H9 (cell line): ENCODE measurements around the gene DENND11. TPM values are rescaled to one million over a fixed set of nuclear protein-coding genes. Genes with fewer than 3 reads are reported as not detected.

ENCODE experiments used
- DNase-seq: peaks from one replicate; pipeline ENCODE4 v3.0.0-alpha.2; 2017
- H2AFZ ChIP-seq: one replicate; pipeline ENCODE4 v1.6.1; 2013; ENCODE audit warnings: mild to moderate bottlenecking, low read length, control low read depth, moderate library complexity
- H2AK5ac ChIP-seq: 2 replicates; pipeline ENCODE4 v1.6.1; 2013; ENCODE audit warnings: low read length, control low read depth, mixed read lengths; ENCODE audit not compliant: insufficient read length
- H2BK120ac ChIP-seq: one replicate; pipeline ENCODE4 v1.6.1; 2013; ENCODE audit warnings: low read depth, mild to moderate bottlenecking, low read length, control low read depth, inconsistent platforms; ENCODE audit not compliant: poor library complexity, severe bottlenecking
- H2BK12ac ChIP-seq: 2 replicates; pipeline ENCODE4 v1.6.1; 2013; ENCODE audit warnings: low read length, control low read depth, mixed read lengths, low read depth; ENCODE audit not compliant: insufficient read length
- H2BK15ac ChIP-seq: 2 replicates; pipeline ENCODE4 v1.6.1; 2013; ENCODE audit warnings: low read depth, low read length, control low read depth
- H2BK20ac ChIP-seq: one replicate; pipeline ENCODE4 v1.6.1; 2013; ENCODE audit warnings: low read depth, mild to moderate bottlenecking, low read length, control low read depth, inconsistent platforms; ENCODE audit not compliant: poor library complexity, severe bottlenecking
- H2BK5ac ChIP-seq: 2 replicates; pipeline ENCODE4 v1.6.1; 2013; ENCODE audit warnings: low read length, control low read depth, mixed read lengths; ENCODE audit not compliant: insufficient read length
- H3K14ac ChIP-seq: 2 replicates; pipeline ENCODE4 v1.6.1; 2013; ENCODE audit warnings: low read length, control low read depth; ENCODE audit not compliant: insufficient read depth
- H3K18ac ChIP-seq: 2 replicates; pipeline ENCODE4 v1.6.1; 2013; ENCODE audit warnings: low read depth, mild to moderate bottlenecking, mixed read lengths, low read length, control low read depth; ENCODE audit not compliant: insufficient read length
- H3K23ac ChIP-seq: 2 replicates; pipeline ENCODE4 v1.6.1; 2013; ENCODE audit warnings: low read length, control low read depth, mixed read lengths, low read depth; ENCODE audit not compliant: insufficient read length
- H3K23me2 ChIP-seq: 2 replicates; pipeline ENCODE4 v1.6.1; 2013; ENCODE audit warnings: low read depth, mild to moderate bottlenecking, mixed read lengths, low read length, control low read depth; ENCODE audit not compliant: insufficient read length, poor library complexity, severe bottlenecking
- H3K27ac ChIP-seq: 2 replicates; pipeline ENCODE4 v1.5.1; 2013; ENCODE audit warnings: low read length, control low read depth, mixed read lengths, low read depth; ENCODE audit not compliant: insufficient read length
- H3K27me3 ChIP-seq: 2 replicates; pipeline ENCODE4 v1.6.1; 2013; ENCODE audit warnings: low read length, control low read depth, inconsistent platforms; ENCODE audit not compliant: insufficient read depth
- H3K4ac ChIP-seq: 2 replicates; pipeline ENCODE4 v1.6.1; 2013; ENCODE audit warnings: low read depth, mild to moderate bottlenecking, control low read depth, inconsistent platforms, low read length, moderate library complexity
- H3K4me1 ChIP-seq: 2 replicates; pipeline ENCODE4 v1.6.1; 2013; ENCODE audit warnings: low read length, control low read depth, inconsistent platforms; ENCODE audit not compliant: insufficient read depth
- H3K4me2 ChIP-seq: 2 replicates; pipeline ENCODE4 v1.6.1; 2013; ENCODE audit warnings: low read length, control low read depth, mixed read lengths; ENCODE audit not compliant: insufficient read length, insufficient read depth
- H3K56ac ChIP-seq: 2 replicates; pipeline ENCODE4 v1.6.1; 2013; ENCODE audit warnings: low read depth, mild to moderate bottlenecking, mixed read lengths, low read length, control low read depth; ENCODE audit not compliant: insufficient read length
- H3K79me1 ChIP-seq: 2 replicates; pipeline ENCODE4 v1.6.1; 2013; ENCODE audit warnings: low read depth, mild to moderate bottlenecking, moderate library complexity, low read length, control low read depth, inconsistent platforms; ENCODE audit not compliant: insufficient read depth, poor library complexity, severe bottlenecking
- H3K79me2 ChIP-seq: 2 replicates; pipeline ENCODE4 v1.6.1; 2013; ENCODE audit warnings: low read length, control low read depth, inconsistent platforms; ENCODE audit not compliant: insufficient read depth
- H3K9ac ChIP-seq: 2 replicates; pipeline ENCODE4 v1.6.1; 2013; ENCODE audit warnings: low read length, control low read depth, mixed read lengths; ENCODE audit not compliant: insufficient read length; ENCODE audit errors: extremely low read depth
- H3K9me3 ChIP-seq: one replicate; pipeline ENCODE4 v1.6.1; 2013; ENCODE audit warnings: low read depth, low read length, inconsistent platforms; ENCODE audit not compliant: control insufficient read depth
- H3T11ph ChIP-seq: one replicate; pipeline ENCODE4 v1.6.1; 2013; ENCODE audit warnings: mild to moderate bottlenecking, low read length, control low read depth, inconsistent platforms
- H4K20me1 ChIP-seq: one replicate; pipeline ENCODE4 v1.6.1; 2013; ENCODE audit not compliant: control insufficient read depth, insufficient read length, insufficient read depth
- H4K5ac ChIP-seq: 2 replicates; pipeline ENCODE4 v1.6.1; 2013; ENCODE audit warnings: low read depth, mild to moderate bottlenecking, mixed read lengths, low read length, control low read depth; ENCODE audit not compliant: insufficient read length
- H4K8ac ChIP-seq: replicated peaks from 2 replicates; pipeline ENCODE4 v1.6.1; 2013; ENCODE audit warnings: low read length, control low read depth, mixed read lengths, low read depth; ENCODE audit not compliant: insufficient read length
- H4K91ac ChIP-seq: 2 replicates; pipeline ENCODE4 v1.6.1; 2013; ENCODE audit warnings: low read depth, mild to moderate bottlenecking, moderate library complexity, mixed read lengths, low read length, control low read depth; ENCODE audit not compliant: insufficient read length
- H3K27ac Mint-ChIP-seq, 3 experiments: 2 replicates in 2 of 3; 3 replicates in 1 of 3; pipeline ENCODE4 v1.8.0; 2020 to 2021; ENCODE audit warnings: mixed read lengths in 3 of 3, mild to moderate bottlenecking in 1 of 3, moderate library complexity in 1 of 3
- H3K27me3 Mint-ChIP-seq: 2 replicates; pipeline ENCODE4 v1.8.0; 2021; ENCODE audit warnings: low read depth, mild to moderate bottlenecking, moderate library complexity, mixed read lengths
- H3K36me3 Mint-ChIP-seq, 3 experiments: 2 replicates in 2 of 3; 3 replicates in 1 of 3; pipeline ENCODE4 v1.8.0; 2020 to 2021; ENCODE audit warnings: low read depth in 3 of 3, mixed read lengths in 3 of 3; ENCODE audit not compliant: insufficient read depth in 1 of 3
- H3K4me1 Mint-ChIP-seq, 2 experiments: 2 replicates each; pipeline ENCODE4 v1.8.0; 2020; ENCODE audit warnings: mixed read lengths in 2 of 2
- H3K4me3 Mint-ChIP-seq, 2 experiments: 2 replicates in 1 of 2; 3 replicates in 1 of 2; pipeline ENCODE4 v1.8.0; 2020 to 2021; ENCODE audit warnings: mild to moderate bottlenecking in 2 of 2, mixed read lengths in 2 of 2, moderate library complexity in 1 of 2
- H3K9me3 Mint-ChIP-seq, 2 experiments: 2 replicates in 1 of 2; 3 replicates in 1 of 2; pipeline ENCODE4 v1.8.0; 2020; ENCODE audit warnings: mild to moderate bottlenecking in 2 of 2, mixed read lengths in 2 of 2, moderate library complexity in 1 of 2
- CTCF ChIP-seq: fragments of 200-600 bp; sonication (generic); conservative IDR thresholded peaks from 3 replicates; pipeline ENCODE4 v1.8.0; 2021; ENCODE audit warnings: antibody characterized with exemption, mild to moderate bottlenecking
- WGBS: extraction: QIAGEN DNeasy Blood & Tissue Kit; methylation state at CpG from one replicate; pipeline ENCODE4 v1.1.7; 2013; ENCODE audit warnings: missing lambda C conversion rate, low lambda C conversion rate, mixed read lengths; ENCODE audit not compliant: insufficient read length; ENCODE audit errors: extremely low coverage; 5-methylcytosine and 5-hydroxymethylcytosine counted together
- total RNA-seq: library from RNA; stranded (reverse); gene quantifications from 2 replicates; pipeline ENCODE4 v1.2.1, GENCODE V29; 2021

Gene DENND11
- total RNA-seq, 1 experiment from 2014 or later, result 21.9 TPM

- TF ChIP-seq CTCF, result no peak
- Histone ChIP-seq H2AK5ac (no peak overlapping the region), H3K4me2 (peak overlapping the region; percentile 84), H2BK12ac (no peak overlapping the region), H3K27me3 (no peaks in the 10 kb centered on the region), H4K20me1 (no peaks in the 10 kb centered on the region), H4K91ac (no peak overlapping the region), H3K9ac (no peak overlapping the region), H3K9me3 (no peaks in the 10 kb centered on the region), H2BK5ac (no peak overlapping the region), H4K5ac (no peak overlapping the region), H3K27ac (no peak overlapping the region), H2BK20ac (no peak overlapping the region), H2BK120ac (no peak overlapping the region), H3K4me1 (peaks cover 3% of the 10 kb centered on the region; the same call in 1 of the 2 replicates), H3K23ac (no peak overlapping the region), H3K4ac (no peak overlapping the region), H3T11ph (no peak overlapping the region), H4K8ac (no peak overlapping the region), H3K18ac (no peak overlapping the region), H3K23me2 (peaks cover 3% of the 10 kb centered on the region), H3K79me1 (peaks cover 8% of the 10 kb centered on the region), H3K56ac (no peak overlapping the region), H2BK15ac (no peak overlapping the region), H2AFZ (no peak overlapping the region), H3K14ac (no peak overlapping the region), H3K79me2 (peaks cover 16% of the 10 kb centered on the region)
- no CpG with 5 or more reads among the region's 3 CpGs for WGBS
- Mint-ChIP-seq H3K4me1 (peaks cover 13 to 23% of the 10 kb centered on the region in 2 experiments), H3K9me3 (peaks cover 0 to 2% of the 10 kb centered on the region in 2 experiments; a peak in 1 of 5 replicates), H3K27ac (peak overlapping the region in 2 of 3 experiments; percentile 22 to 79; a peak in 3 of 7 replicates), H3K27me3 (no peaks in the 10 kb centered on the region), H3K36me3 (peaks cover 39 to 51% (median 49%) of the 10 kb centered on the region in 3 experiments), H3K4me3 (peak overlapping the region; percentile 96 to 99)
- DNase-seq, result no peak
These were observed 37.3 kb upstream of the DENND11 start for GRCh38 chr7:141739250-141739649.
